Measurements from ENCODE around the gene RAD51B. TPM values are rescaled to one million over a fixed set of nuclear protein-coding genes. Genes with fewer than 3 reads are reported as not detected.

RAD51B gene
- total RNA-seq, 4 donors from 2014 or later = 5.0 to 31.8 (median 20.6) TPM

DNA sequence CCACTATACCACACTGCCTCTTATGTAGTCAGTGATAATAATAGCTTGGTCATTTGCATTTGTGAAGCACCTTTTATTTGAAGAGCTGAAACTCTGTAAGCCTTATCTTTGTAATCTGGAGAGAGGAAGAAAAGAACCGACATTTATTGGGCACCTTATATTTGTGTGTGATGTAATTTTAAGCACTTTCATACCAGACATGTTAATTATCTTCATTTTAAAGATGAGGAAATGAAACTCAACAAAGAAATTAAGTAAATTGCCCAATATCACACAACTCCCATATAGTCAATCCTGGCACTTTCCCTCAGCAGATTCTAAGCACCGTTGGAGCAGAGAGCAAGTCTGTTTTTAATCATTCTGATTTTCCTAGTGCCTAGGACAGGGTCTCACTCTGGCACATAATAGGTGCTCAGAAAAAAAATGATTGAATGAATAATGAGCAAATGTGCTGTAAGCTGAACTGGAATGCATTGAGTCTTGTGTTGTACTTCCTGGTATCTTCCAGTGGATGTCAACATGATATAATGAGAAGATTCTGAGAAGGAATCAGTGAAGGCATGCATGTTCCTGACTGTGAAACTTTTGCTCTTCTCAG is 554.4 kb downstream of the RAD51B start:
- H3K27me3 ChIP-seq = no peaks in the 10 kb centered on the region
- intact Hi-C loops (cut with DNase I; ENCODE audit: low total_unique reads) = no loop called here
- H3K27ac ChIP-seq = peak overlapping the region in 1 of 4 donors; percentile 2
- WGBS, 2 donors (ENCODE audit: low coverage in 1 of 2) = 34 to 48% methylated on average over 2 of the region's 2 CpGs
- TF ChIP-seq EP300 (IDR thresholded peaks at IDR 0.05; ENCODE audit: low read depth) (no peak), POLR2AphosphoS5 (IDR thresholded peaks at IDR 0.05) (no peak), POLR2A (IDR thresholded peaks at IDR 0.05) (no peak)
- TF ChIP-seq, protein P1, sequence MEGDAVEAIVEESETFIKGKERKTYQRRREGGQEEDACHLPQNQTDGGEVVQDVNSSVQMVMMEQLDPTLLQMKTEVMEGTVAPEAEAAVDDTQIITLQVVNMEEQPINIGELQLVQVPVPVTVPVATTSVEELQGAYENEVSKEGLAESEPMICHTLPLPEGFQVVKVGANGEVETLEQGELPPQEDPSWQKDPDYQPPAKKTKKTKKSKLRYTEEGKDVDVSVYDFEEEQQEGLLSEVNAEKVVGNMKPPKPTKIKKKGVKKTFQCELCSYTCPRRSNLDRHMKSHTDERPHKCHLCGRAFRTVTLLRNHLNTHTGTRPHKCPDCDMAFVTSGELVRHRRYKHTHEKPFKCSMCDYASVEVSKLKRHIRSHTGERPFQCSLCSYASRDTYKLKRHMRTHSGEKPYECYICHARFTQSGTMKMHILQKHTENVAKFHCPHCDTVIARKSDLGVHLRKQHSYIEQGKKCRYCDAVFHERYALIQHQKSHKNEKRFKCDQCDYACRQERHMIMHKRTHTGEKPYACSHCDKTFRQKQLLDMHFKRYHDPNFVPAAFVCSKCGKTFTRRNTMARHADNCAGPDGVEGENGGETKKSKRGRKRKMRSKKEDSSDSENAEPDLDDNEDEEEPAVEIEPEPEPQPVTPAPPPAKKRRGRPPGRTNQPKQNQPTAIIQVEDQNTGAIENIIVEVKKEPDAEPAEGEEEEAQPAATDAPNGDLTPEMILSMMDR (IDR thresholded peaks at IDR 0.05) = no peak
- no peak for DNase-seq
- no peaks in the 10 kb centered on the region for H3K36me3 ChIP-seq
- H3K9me3 ChIP-seq = no peaks in the 10 kb centered on the region
- H3K4me3 ChIP-seq = no peak overlapping the region
- in situ Hi-C loops (cut with MboI; ENCODE audit: low pct_ligation_motif_present in 1 of 4, low pct_unique_long_range_greater_than_20kb in 1 of 4, low sequenced_read_pairs in 3 of 4) = no loop called here
- H3K4me1 ChIP-seq = peaks cover 9 to 36% (median 13%) of the 10 kb centered on the region in 4 donors

DNA sequence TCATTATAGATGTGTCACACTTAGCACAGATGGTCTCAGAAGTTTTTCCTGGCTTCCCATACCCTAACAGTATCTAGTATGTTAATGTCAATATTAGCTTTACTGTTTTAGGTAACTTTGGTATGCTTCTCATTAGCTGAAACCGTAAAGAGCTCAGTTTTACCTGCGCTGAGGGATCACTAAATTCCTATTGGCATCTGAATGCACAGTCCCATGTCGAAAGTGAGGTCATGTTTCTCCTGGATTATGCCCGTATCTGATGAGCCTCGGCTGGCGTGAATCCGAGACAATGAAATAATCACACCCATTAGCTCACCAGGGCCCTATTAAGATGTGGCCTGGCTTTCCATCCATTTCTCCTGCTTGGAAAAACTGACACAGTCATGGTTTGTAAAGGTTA is 555.1 kb downstream of the RAD51B start:
- 86% methylated on average over 2 to 7 of the region's 7 CpGs for WGBS, 2 donors (ENCODE audit: low coverage in 1 of 2)
- in situ Hi-C loops (cut with MboI; ENCODE audit: low pct_ligation_motif_present in 1 of 4, low pct_unique_long_range_greater_than_20kb in 1 of 4, low sequenced_read_pairs in 3 of 4) = no loop called here
- H3K27ac ChIP-seq = peak overlapping the region in 2 of 4 donors; percentile 4 to 18

GRCh38 chr14:68375376-68375775 is 555.8 kb downstream of the RAD51B start:
- Histone ChIP-seq H3K4me3 (no peak overlapping the region), H3K27me3 (no peaks in the 10 kb centered on the region), H3K27ac (peak overlapping the region in 1 of 4 donors; percentile 18), H3K36me3 (no peaks in the 10 kb centered on the region), H3K9me3 (no peaks in the 10 kb centered on the region), H3K4me1 (peaks cover 22 to 40% (median 25%) of the 10 kb centered on the region in 4 donors)
- 77 to 86% methylated on average over 4 of the region's 4 CpGs for WGBS, 2 donors (ENCODE audit: low coverage in 1 of 2)
- TF ChIP-seq POLR2AphosphoS5 (IDR thresholded peaks at IDR 0.05) (no peak), EP300 (IDR thresholded peaks at IDR 0.05; ENCODE audit: low read depth) (no peak)
- TF ChIP-seq, protein P1 (IDR thresholded peaks at IDR 0.05) = no peak
- intact Hi-C loops (cut with DNase I; ENCODE audit: low total_unique reads) (loop anchor here (5.0 kb wide), 1 partner anchor 78 kb away; no protein-coding TSS in a partner anchor), in situ Hi-C loops (cut with MboI; ENCODE audit: low pct_ligation_motif_present in 1 of 4, low pct_unique_long_range_greater_than_20kb in 1 of 4, low sequenced_read_pairs in 3 of 4) (no loop called here)
- DNase-seq = no peak

More for the DNA sequence above, 555.1 kb downstream of the RAD51B start:
- TF ChIP-seq EP300 (IDR thresholded peaks at IDR 0.05; ENCODE audit: low read depth) = no peak
- H3K27me3 ChIP-seq = no peaks in the 10 kb centered on the region
- H3K9me3 ChIP-seq = no peaks in the 10 kb centered on the region
- no peaks in the 10 kb centered on the region for H3K36me3 ChIP-seq
- peaks cover 15 to 40% (median 19%) of the 10 kb centered on the region in 4 donors for H3K4me1 ChIP-seq
- no peak overlapping the region for H3K4me3 ChIP-seq
- DNase-seq = no peak
- intact Hi-C loops (cut with DNase I; ENCODE audit: low total_unique reads) = loop anchor here (5.0 kb wide), 1 partner anchor 77 kb away; no protein-coding TSS in a partner anchor

- 76 to 79% methylated on average over 2 of the region's 2 CpGs for WGBS, 2 donors (ENCODE audit: low coverage in 1 of 2)
Observed at GRCh38 chr14:68376067-68376779, 556.6 kb downstream of the RAD51B start.

More at GRCh38 chr14:68376067-68376779, 556.6 kb downstream of the RAD51B start:
- TF ChIP-seq, protein P1 (IDR thresholded peaks at IDR 0.05) = no peak
- no peak for TF ChIP-seq POLR2AphosphoS5 (IDR thresholded peaks at IDR 0.05)
- no peak for TF ChIP-seq POLR2A (IDR thresholded peaks at IDR 0.05)
- TF ChIP-seq EP300 (IDR thresholded peaks at IDR 0.05; ENCODE audit: low read depth) = no peak
- intact Hi-C loops (cut with DNase I; ENCODE audit: low total_unique reads) = loop anchor here (5.0 kb wide), 1 partner anchor 79 kb away; no protein-coding TSS in a partner anchor
- Histone ChIP-seq H3K36me3 (no peaks in the 10 kb centered on the region), H3K9me3 (no peaks in the 10 kb centered on the region), H3K27ac (peak overlapping the region; percentile 61 to 78 (median 71)), H3K4me3 (no peak overlapping the region), H3K4me1 (peaks cover 23 to 43% (median 29%) of the 10 kb centered on the region in 4 donors), H3K27me3 (no peaks in the 10 kb centered on the region)
- in situ Hi-C loops (cut with MboI; ENCODE audit: low pct_ligation_motif_present in 1 of 4, low pct_unique_long_range_greater_than_20kb in 1 of 4, low sequenced_read_pairs in 3 of 4) = no loop called here
- DNase-seq = no peak
